GM21576 (cell line): ENCODE data around the gene UBE2V1.
"Not testable (repeated sequence)": the region's sequence is repeated elsewhere in the genome, so short reads cannot be mapped to it uniquely, and the experiment has no call there.

Experiments used
- ATAC-seq: cut with Tn5 transposase; IDR thresholded peaks from one replicate; pipeline ENCODE4 v1.9.1; 2021; ENCODE audit warnings: mild to moderate bottlenecking, moderate library complexity; ENCODE audit not compliant: unreplicated experiment

UBE2V1 gene

GRCh38 chr20:50066161-50066834 lies 46.7 kb downstream of the UBE2V1 start:
- no peak for ATAC-seq

DNA sequence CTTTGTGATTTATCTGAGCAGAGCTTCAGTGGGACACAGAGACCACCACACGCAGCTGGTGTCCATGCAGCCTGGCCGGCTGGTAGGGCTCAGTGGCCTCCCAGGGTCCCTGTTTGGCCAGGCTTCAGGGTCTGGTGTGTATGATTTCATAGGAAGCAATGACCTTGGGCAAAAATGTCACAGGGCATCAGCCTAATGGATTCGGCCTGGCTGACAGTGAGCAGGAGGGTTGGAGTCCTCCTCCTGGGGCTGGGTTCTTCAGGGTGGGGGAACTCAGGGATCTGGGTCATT lies 47.7 kb downstream of the UBE2V1 start:
- ATAC-seq = no peak

- not testable (repeated sequence) for ATAC-seq
These were observed 49.2 kb downstream of the UBE2V1 start for GRCh38 chr20:50063763-50064162.

DNA sequence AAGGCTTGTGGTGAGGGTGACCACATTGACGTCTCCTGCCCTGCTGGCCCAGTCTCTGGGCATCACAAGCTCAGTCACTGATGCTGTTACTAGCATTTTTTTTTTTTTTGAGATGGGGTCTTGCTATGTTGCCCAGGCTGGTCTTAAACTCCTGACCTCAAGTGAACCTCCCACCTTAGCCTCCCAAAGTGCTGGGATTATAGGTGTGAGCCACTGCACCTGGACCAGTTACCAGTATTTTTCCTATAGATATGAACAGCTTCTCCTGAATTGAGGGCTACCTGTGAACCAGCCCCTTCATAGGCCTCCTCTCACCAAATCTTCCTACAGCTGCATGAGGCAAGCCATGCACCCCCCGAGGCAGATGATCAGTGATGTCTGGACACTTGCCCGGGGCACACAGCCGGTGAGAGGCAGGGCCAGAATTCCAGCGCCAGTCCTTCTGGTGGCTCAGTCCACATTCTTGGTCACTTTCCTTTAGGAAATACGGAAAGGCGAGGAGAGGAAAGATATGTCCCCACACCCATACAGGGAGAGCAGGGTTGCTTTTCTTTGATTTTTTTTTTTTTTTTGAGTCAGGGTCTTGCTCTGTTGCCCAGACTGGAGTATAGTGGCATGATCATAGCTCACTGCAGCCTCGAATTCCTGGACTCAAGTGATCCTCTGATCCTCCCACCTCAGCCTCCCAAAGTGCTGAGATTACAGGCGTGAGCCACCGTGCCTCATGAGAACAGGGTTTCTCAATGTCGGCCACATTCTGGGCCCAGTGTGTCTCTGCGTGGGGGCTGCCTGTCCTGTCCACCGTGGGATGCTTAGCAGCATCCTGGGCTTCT lies 50.7 kb downstream of the UBE2V1 start:
- ATAC-seq = no peak

DNA sequence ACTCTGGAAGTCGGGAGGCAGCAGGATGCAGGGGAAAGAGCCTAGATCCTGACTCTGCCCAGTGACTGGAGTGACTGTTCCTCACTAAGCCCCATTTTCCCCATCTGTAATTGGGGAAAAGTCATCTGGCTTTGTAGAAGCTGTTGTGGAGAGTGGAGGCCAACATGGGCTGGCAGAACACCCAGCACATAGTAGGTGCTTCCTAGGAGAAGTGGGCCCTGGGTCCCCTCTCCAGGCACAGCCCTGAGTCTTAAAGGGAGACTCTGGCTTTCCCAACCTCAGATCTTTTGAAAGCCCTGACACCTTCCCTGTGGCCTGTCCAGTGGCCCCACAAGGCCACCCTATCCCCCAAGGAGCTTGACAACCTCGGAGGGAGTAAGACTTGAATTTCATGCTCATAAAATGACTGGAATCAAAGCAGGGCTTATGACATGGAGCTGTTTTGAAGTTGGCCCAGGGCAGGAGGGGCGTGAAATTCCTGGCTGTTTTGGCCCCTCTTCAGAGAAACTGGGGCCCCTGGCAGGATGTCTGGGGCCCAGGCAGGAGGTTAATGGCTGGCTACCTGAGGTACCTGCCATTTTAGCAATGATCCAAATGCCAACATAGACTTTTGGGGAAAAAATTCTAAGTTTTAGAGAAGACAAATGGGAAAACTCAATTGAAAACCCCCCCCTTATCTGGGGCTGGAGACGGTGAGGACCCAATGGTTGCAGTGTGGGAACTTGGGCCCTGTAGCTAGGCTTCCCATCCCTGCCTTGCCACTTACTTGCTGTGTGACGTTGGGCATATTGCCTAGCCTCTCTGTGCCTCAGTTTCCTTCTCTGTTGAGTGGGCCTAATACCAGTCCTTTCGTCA lies 51.6 kb downstream of the UBE2V1 start:
- no peak for ATAC-seq

DNA sequence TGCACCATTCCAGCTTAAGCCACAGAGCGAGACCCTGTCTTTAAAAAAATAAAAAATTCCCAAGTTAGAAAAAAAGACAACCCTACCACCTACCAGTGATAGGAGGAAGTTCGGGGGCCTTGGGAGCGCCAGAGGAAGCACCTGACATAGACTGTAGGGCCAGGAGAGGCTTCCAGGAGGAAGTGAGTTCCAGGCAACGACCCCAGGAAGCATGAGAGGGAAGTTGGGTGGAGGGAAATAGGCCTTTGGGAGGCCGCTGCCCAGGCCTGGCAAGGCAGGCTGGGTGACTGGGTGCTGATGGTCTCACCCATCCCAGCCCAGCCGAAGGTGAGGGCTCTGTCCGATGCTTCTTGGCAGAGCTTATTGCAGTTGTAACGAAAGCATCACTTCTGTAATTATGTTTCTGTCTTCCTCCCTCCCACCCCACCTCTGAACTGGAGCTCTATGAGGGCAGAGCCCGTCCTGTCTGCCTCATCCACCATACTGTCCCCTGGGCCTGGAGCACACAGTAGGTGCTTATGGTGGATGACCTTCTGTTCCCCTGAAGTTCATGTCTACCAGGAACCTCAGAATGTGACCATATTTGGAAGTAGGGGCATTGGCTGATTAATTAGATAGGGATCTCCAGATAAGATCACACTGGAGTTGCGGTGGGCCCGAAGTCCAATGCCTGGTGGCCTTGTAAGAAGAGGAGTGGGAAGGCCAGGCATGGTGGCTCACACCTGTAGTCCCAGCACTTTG lies 54.1 kb downstream of the UBE2V1 start:
- ATAC-seq = no peak

GRCh38 chr20:50057714-50058053 lies 55.3 kb downstream of the UBE2V1 start:
- ATAC-seq = no peak

- no peak for ATAC-seq
These were observed 55.8 kb downstream of the UBE2V1 start for GRCh38 chr20:50056951-50057713.

- no peak for ATAC-seq
These were observed 56.5 kb downstream of the UBE2V1 start for GRCh38 chr20:50056408-50056926.

GRCh38 chr20:50055524-50056083 lies 57.3 kb downstream of the UBE2V1 start:
- ATAC-seq = no peak

DNA sequence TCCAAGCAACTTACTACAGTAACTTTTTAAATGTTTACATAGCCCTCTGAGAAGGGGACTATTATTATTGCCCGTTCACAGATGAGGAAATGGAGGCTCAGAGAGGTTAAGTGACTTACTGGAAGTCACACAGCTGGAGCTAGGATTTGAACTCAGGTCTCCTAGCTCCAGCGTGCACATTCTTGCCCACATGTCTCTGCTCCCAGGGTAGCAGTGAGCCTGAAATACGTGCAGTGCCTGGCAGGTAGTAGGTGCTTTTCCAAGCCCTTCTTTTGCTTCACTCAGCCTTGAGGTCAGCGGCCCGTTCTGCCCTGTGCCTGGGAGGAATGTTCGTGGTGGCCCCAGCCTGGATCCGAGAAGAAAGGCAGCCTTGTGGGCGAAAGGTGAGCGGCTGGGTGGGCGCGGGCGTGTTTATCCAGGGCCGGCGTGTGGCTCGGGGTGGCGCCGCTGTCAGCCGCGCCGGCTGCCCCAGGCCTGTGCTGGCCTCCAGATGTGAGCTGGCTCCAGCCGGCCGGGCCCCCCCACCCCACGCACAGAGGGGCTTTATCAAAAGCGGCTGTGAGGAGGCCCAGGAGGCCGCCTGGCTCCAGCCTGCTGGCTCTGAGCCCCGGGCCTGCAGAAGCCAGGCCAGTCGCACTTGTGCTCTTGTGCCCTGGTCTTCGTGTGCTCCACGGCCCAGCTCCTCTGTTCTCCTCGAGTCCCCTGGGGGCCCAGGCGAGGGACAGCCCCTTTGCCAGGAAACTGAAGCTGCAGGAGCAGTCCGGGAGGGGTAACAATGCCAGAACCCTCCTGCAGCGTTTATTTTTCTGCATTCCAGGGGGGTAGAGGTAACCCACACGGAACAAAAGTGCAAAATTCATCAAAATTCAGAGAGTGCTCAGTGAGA lies 58.1 kb downstream of the UBE2V1 start:
- no peak for ATAC-seq

DNA sequence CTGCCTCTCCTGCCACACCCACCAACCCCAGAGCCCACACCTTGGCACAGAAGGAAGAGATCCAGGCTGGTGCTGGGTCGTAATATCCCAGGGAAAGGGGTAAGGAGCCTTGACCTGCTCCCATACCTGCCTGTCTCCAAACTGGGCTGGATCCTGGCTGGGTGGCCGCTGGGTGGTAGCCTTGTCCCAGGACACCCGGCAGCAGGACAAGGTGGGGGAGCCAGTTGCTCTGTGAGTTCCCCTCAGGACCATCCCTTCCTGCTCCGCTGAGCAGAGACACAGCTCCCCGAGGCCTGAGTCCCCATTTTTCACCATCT lies 58.8 kb downstream of the UBE2V1 start:
- no peak for ATAC-seq

- no peak for ATAC-seq
These were observed 59.4 kb downstream of the UBE2V1 start for GRCh38 chr20:50053362-50054230.

GRCh38 chr20:50052550-50053361 lies 60.2 kb downstream of the UBE2V1 start:
- no peak for ATAC-seq

DNA sequence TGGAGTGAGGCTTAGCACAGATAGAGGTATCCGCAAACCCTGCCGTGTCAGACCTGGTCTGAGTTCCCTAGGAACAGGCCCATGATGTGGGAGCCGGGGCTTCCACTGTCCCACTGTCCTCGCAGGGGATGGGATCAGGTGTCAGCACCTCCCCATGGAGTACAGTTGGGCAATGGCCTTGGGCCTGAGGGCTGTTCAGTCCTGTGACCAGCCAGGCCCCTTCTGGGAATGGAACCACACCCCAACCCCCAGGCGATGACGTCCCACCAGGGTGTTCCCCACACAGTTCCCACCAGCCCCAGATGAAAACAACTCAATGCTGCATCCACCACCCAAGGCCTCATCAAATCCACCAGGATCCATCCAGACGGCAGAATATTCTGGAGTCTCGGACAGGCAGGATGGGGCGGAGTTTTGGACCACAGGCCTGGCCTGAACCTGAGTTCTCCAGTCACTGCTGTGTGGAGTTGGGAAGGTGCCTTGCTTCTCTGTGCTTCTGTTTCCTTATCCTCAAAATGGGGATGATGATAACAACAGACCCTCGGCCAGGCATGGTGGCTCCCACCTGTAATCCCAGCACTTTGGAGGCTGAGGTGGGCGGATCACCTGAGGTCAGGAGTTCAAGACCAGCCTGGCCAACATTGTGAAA lies 62.2 kb downstream of the UBE2V1 start:
- ATAC-seq = no peak

DNA sequence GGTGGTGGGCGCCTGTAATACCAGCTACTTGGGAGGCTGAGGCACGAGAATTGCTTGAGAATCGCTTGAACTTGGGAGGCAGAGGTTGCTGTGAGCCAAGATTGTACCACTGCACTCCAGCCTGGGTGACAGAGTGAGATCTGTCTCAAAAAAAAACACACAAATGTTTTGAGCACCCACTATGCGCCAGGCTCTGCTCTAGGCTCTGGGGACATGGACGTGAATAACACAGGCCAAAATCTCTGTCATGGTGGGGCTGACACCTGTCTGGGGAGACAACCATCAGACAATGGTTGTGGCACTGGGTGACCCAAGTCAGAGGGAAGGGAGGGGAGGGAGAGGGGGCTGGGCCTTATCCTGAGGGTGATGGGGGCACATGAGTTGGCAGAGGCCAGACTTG lies 62.7 kb downstream of the UBE2V1 start:
- no peak for ATAC-seq
